Esophagus squamous epithelium (tissue), 4 donors: ENCODE data around the gene LIX1L.
A peak's percentile ranks its signal among the peaks of the same experiment; 100 is the strongest.

Experiments used
- POLR2A ChIP-seq, 4 donors: fragments of 450-650 bp; IDR thresholded peaks; one replicate each; pipeline ENCODE4 v1.6.1; 2017; ENCODE audit warnings: antibody characterized with exemption in 4 of 4, mild to moderate bottlenecking in 4 of 4, moderate library complexity in 3 of 4
- TF ChIP-seq, protein P1 (sequence below), 6 experiments: fragments of 450-650 bp in 4 of 6; fragments of 200-600 bp in 2 of 6; sonication (generic) in 2 of 6; IDR thresholded peaks; one replicate each; pipeline ENCODE4 v1.5.1; 2016 to 2019; ENCODE audit warnings: antibody characterized with exemption in 6 of 6, mild to moderate bottlenecking in 4 of 6, moderate library complexity in 4 of 6

DNA sequence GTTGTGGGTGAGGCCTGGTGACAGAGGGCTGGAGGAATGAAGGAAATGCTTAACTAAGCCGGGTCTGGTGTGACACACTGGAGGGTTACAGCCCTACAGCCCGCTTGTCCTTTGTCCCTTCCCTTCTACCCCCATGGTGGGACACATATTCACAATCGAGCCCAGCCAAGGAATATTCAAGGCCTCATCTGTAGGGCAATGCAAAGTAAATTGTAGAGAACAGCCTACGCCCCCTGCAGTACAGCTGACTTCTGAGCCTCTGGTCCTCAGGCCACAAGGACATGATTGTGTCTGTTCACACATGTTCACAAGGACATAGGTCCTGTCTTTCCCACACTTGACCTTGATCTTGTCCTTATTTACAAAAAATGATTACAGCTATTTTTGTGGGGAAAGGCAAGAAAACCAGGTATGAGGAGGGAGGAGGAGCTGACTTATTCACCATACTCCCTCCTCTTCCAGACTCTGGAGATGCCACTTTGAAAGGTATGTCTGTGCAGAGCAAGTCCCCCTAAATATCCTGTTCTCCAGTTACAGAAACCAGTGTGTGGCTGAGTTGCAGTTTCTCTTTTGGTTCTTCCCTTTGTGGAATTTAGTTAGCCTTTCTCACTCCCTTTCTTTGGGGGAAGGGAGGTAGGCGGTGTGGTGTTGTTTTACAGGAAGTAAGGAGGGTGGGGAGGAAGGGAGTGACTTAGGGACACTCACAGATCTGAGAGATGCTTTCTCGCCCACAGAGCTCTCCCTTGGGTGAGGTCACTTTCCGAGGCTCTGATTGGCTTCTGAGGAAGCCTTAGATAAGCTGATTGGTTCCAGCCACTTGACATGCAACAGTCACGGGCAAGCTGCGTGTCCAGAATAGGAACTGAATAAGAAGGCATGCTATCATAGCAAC lies 21.3 kb upstream of the LIX1L start:
- TF ChIP-seq, protein P1, sequence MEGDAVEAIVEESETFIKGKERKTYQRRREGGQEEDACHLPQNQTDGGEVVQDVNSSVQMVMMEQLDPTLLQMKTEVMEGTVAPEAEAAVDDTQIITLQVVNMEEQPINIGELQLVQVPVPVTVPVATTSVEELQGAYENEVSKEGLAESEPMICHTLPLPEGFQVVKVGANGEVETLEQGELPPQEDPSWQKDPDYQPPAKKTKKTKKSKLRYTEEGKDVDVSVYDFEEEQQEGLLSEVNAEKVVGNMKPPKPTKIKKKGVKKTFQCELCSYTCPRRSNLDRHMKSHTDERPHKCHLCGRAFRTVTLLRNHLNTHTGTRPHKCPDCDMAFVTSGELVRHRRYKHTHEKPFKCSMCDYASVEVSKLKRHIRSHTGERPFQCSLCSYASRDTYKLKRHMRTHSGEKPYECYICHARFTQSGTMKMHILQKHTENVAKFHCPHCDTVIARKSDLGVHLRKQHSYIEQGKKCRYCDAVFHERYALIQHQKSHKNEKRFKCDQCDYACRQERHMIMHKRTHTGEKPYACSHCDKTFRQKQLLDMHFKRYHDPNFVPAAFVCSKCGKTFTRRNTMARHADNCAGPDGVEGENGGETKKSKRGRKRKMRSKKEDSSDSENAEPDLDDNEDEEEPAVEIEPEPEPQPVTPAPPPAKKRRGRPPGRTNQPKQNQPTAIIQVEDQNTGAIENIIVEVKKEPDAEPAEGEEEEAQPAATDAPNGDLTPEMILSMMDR (IDR thresholded peaks at IDR 0.05): peak in 3 of 6 experiments; percentile 13 to 30 (median 16)
- peak in 3 of 4 donors; percentile 22 to 87 (median 76) for TF ChIP-seq POLR2A (IDR thresholded peaks at IDR 0.05)
